ENCODE data around the gene KRTAP10-11.

GRCh38 chr21:44643741-44644310 is 2.4 kb upstream of the KRTAP10-11 start:
- TF ChIP-seq, protein P1, sequence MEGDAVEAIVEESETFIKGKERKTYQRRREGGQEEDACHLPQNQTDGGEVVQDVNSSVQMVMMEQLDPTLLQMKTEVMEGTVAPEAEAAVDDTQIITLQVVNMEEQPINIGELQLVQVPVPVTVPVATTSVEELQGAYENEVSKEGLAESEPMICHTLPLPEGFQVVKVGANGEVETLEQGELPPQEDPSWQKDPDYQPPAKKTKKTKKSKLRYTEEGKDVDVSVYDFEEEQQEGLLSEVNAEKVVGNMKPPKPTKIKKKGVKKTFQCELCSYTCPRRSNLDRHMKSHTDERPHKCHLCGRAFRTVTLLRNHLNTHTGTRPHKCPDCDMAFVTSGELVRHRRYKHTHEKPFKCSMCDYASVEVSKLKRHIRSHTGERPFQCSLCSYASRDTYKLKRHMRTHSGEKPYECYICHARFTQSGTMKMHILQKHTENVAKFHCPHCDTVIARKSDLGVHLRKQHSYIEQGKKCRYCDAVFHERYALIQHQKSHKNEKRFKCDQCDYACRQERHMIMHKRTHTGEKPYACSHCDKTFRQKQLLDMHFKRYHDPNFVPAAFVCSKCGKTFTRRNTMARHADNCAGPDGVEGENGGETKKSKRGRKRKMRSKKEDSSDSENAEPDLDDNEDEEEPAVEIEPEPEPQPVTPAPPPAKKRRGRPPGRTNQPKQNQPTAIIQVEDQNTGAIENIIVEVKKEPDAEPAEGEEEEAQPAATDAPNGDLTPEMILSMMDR (conservative IDR thresholded peaks at IDR 0.05) = no peak
- no peak for TF ChIP-seq ZFX (IDR thresholded peaks at IDR 0.05)

Data from C4-2B (cell line).